ENCODE results near the gene CAMTA1. TPM values are rescaled to one million over a fixed set of nuclear protein-coding genes. Genes with fewer than 3 reads are reported as not detected.

CAMTA1 gene
- total and polyA plus RNA-seq, 12 donors, result 123 to 265 (median 142) TPM

DNA sequence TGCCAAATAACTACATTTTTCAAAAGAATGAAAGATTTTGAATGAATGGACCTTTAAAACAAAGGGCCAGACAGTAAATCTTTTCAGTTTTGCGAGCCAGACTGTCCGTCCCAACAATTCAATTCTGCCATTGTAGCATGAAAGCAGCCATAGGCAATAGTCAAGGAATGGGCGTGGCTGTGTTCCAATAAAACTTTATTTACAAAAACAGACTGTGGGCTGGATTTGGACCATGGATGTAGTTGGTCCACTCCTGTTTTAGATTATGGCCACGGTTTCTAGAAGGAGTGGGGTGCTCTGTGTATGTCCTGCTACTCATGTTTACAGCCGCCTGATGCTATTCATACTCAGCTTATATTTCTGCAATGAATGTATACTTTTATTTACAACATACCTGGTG, 474.7 kb downstream of the CAMTA1 start:
- Histone ChIP-seq H3K4me3 (no peak overlapping the region), H3K36me3 (no peaks in the 10 kb centered on the region), H3K27ac (no peak overlapping the region), H3K9me3 (no peaks in the 10 kb centered on the region), H3K27me3 (peaks cover 0 to 8% (median 0%) of the 10 kb centered on the region in 7 donors), H3K4me1 (no peaks in the 10 kb centered on the region)
- 86 to 90% methylated on average over 5 of the region's 5 CpGs for WGBS, 2 donors
- TF ChIP-seq, protein P1, sequence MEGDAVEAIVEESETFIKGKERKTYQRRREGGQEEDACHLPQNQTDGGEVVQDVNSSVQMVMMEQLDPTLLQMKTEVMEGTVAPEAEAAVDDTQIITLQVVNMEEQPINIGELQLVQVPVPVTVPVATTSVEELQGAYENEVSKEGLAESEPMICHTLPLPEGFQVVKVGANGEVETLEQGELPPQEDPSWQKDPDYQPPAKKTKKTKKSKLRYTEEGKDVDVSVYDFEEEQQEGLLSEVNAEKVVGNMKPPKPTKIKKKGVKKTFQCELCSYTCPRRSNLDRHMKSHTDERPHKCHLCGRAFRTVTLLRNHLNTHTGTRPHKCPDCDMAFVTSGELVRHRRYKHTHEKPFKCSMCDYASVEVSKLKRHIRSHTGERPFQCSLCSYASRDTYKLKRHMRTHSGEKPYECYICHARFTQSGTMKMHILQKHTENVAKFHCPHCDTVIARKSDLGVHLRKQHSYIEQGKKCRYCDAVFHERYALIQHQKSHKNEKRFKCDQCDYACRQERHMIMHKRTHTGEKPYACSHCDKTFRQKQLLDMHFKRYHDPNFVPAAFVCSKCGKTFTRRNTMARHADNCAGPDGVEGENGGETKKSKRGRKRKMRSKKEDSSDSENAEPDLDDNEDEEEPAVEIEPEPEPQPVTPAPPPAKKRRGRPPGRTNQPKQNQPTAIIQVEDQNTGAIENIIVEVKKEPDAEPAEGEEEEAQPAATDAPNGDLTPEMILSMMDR (IDR thresholded peaks at IDR 0.05), result no peak
- ATAC-seq (no peak), DNase-seq (no peak)
- intact Hi-C loops (cut with DNase I), result no loop called here

DNA sequence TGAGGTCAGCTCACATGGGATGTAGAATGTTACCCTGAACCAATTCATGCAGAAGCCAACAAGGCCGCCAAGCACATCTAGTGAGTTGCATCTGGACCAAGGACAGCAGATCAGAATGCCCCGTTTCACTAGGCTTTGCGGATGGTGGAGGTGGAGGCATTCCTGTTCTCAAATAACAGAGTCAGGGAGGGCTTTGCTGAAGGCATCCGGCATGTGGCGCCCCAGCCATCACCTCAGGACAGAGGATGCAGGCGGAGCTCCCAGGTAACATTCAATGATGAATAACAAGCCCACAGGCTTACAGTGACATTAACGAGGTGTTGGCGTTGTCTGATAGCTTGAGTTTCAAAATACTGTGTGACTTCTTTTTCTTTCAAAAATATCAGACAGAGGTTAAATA, 476.2 kb downstream of the CAMTA1 start:
- TF ChIP-seq, protein P1 (IDR thresholded peaks at IDR 0.05), result no peak
- intact Hi-C loops (cut with DNase I), result no loop called here
- Histone ChIP-seq H3K4me1 (no peaks in the 10 kb centered on the region), H3K9me3 (no peaks in the 10 kb centered on the region), H3K27me3 (peaks cover 0 to 8% (median 3%) of the 10 kb centered on the region in 7 donors), H3K4me3 (no peak overlapping the region), H3K36me3 (no peaks in the 10 kb centered on the region), H3K27ac (no peak overlapping the region)
- WGBS, 2 donors, result 77 to 82% methylated on average over 8 of the region's 8 CpGs
- no peak for DNase-seq
- no peak for ATAC-seq

DNA sequence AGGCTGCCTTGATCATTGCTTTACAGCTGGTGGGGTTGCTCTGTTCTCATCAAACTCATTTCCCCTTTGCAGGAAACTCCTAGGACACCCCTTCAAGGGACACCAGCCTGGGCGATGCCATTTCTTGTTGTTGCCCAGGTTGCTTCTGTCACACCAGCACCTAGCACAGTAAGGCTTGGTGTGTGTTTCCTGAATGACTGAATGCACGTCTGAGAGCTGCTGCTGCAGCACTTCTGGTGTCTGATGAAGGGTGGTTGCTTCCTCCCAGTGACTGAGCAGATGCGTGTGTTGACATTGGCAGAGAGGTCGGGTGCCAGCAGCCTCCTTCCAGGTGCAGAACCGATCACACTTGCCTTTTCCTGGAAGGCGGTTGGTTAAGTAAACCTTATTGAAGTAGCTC, 477.4 kb downstream of the CAMTA1 start:
- Histone ChIP-seq H3K27me3 (peaks cover 0 to 12% (median 3%) of the 10 kb centered on the region in 7 donors), H3K36me3 (no peaks in the 10 kb centered on the region), H3K9me3 (no peaks in the 10 kb centered on the region), H3K4me3 (no peak overlapping the region), H3K27ac (no peak overlapping the region), H3K4me1 (no peaks in the 10 kb centered on the region)
- 70 to 78% methylated on average over 6 of the region's 6 CpGs for WGBS, 2 donors
- intact Hi-C loops (cut with DNase I), result loop anchor here in 1 of 10 donors (1.0 kb wide), 1 partner anchor 20 kb away; no protein-coding TSS in a partner anchor
- TF ChIP-seq, protein P1 (IDR thresholded peaks at IDR 0.05), result no peak
- ATAC-seq (no peak), DNase-seq (no peak)

DNA sequence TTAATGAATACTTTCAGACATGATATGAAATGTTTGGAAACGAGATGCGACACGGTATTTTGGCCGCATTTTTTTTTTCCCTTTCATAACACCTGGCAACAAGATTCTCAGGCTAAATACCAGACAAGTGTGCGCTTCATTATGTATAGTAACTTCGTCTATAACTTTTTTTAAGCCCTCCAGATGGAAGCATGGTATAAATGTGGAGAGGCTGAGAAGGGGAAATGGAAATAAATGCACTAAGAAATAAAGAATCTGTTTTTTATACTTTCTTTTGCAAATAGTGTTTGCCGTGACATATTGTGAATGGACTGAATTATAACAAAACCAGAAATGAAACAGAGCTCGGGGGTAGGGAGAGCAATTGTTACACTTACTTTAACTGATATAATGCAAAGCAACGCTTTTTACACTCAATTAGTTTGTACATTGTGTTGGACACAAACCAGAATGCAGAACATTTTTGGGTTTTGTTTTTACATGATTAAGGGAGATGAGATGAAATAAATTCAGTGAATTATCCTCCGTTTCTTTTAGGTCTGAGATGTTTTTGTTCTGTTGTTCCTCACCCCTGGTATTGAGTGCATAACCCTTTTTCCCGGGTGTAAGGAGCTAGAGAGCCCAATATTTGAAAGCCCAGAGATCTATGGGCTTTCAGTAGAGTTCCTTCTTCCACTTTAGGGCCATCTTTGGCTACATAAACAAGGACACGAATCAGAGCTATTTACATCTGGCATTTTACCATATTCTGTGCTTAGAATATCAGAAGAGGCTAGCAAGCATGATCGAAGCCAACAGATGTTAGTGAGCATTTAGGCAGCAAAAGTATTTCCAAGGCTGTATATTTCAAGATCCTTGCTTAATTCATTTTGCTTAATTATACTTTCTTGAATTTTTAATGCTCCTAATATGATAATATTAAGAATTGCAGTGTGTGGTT, 478.0 kb downstream of the CAMTA1 start:
- intact Hi-C loops (cut with DNase I), result loop anchor here in 1 of 10 donors (1.0 kb wide), 1 partner anchor 21 kb away; no protein-coding TSS in a partner anchor
- ATAC-seq (no peak), DNase-seq (no peak)
- Histone ChIP-seq H3K4me1 (no peaks in the 10 kb centered on the region), H3K9me3 (peaks cover 0 to 3% (median 0%) of the 10 kb centered on the region in 11 donors), H3K27me3 (peaks cover 0 to 12% (median 3%) of the 10 kb centered on the region in 7 donors), H3K36me3 (no peaks in the 10 kb centered on the region), H3K4me3 (no peak overlapping the region), H3K27ac (no peak overlapping the region)
- WGBS, 2 donors, result 74 to 76% methylated on average over 13 of the region's 13 CpGs
- TF ChIP-seq, protein P1 (IDR thresholded peaks at IDR 0.05), result no peak
